Smooth muscle cell (in vitro differentiated cells): ENCODE data around the gene NEK1. TPM values are rescaled to one million over a fixed set of nuclear protein-coding genes. Genes with fewer than 3 reads are reported as not detected.

Experiments used
- DNase-seq: peaks from one replicate; lab custom pipeline; 2025; ENCODE audit not compliant: unreplicated experiment; lab: John Stamatoyannopoulos, UW
- H2AFZ ChIP-seq: fragments of 200-600 bp; sonication (generic); 2 replicates; pipeline ENCODE4 v1.6.0; 2016; ENCODE audit warnings: antibody characterized with exemption, low read depth, mild to moderate bottlenecking
- H3F3A ChIP-seq: fragments of 200-600 bp; sonication (generic); 2 replicates; pipeline ENCODE4 v1.6.0; 2017; ENCODE audit warnings: antibody characterized with exemption, low read depth
- H3K27ac ChIP-seq: fragments of 200-600 bp; sonication (generic); 2 replicates; pipeline ENCODE4 v1.5.1; 2016; ENCODE audit warnings: low read depth, mild to moderate bottlenecking
- H3K27me3 ChIP-seq: fragments of 200-600 bp; sonication (generic); 2 replicates; pipeline ENCODE4 v1.6.1; 2016; ENCODE audit warnings: low read depth, mild to moderate bottlenecking
- H3K36me3 ChIP-seq: fragments of 200-600 bp; sonication (generic); 2 replicates; pipeline ENCODE4 v1.5.1; 2016; ENCODE audit warnings: low read depth
- H3K4me1 ChIP-seq: fragments of 200-600 bp; sonication (generic); 2 replicates; pipeline ENCODE4 v1.5.1; 2016; ENCODE audit warnings: low read depth
- H3K4me2 ChIP-seq: fragments of 200-600 bp; sonication (generic); 2 replicates; pipeline ENCODE4 v1.6.0; 2016; ENCODE audit warnings: mild to moderate bottlenecking
- H3K4me3 ChIP-seq: fragments of 200-600 bp; sonication (generic); 2 replicates; pipeline ENCODE4 v1.5.1; 2016; ENCODE audit warnings: mild to moderate bottlenecking
- H3K79me2 ChIP-seq: fragments of 200-600 bp; sonication (generic); 2 replicates; pipeline ENCODE4 v1.6.0; 2016; ENCODE audit warnings: low read depth, mild to moderate bottlenecking
- H3K9ac ChIP-seq: fragments of 200-600 bp; sonication (generic); 2 replicates; pipeline ENCODE4 v1.6.0; 2016; ENCODE audit warnings: low read depth
- H3K9me3 ChIP-seq: fragments of 200-600 bp; sonication (generic); replicated peaks from 2 replicates; pipeline ENCODE4 v1.5.1; 2016; ENCODE audit warnings: low read depth
- H4K20me1 ChIP-seq: fragments of 200-600 bp; sonication (generic); 2 replicates; pipeline ENCODE4 v1.6.0; 2016; ENCODE audit warnings: low read depth
- CTCF ChIP-seq: fragments of 200-600 bp; sonication (generic); IDR thresholded peaks from 2 replicates; pipeline ENCODE4 v1.5.1; 2017; ENCODE audit warnings: borderline replicate concordance, mild to moderate bottlenecking, antibody characterized with exemption; ENCODE audit not compliant: insufficient read depth, poor library complexity, severe bottlenecking
- WGBS: methylation state at CpG from one replicate; pipeline ENCODE4 v1.1.7; 2016; ENCODE audit warnings: low lambda C conversion rate; 5-methylcytosine and 5-hydroxymethylcytosine counted together
- polyA plus RNA-seq: library from polyadenylated mRNA; unstranded; fragments of >200 nt; fragmentation: Nextera tagmentation; extraction: Ambion mirVana; gene quantifications from 2 replicates; pipeline ENCODE4 v1.2.1, GENCODE V29; 2016
- total RNA-seq: library from RNA; depleted of rRNA; stranded (reverse); fragments of >200 nt; gene quantifications from 2 replicates; pipeline ENCODE4 v1.2.3, GENCODE V29; 2014

Gene NEK1
- total and polyA plus RNA-seq, 2 experiments from 2014 or later = 10.5 to 11.8 TPM

GRCh38 chr4:169540774-169541173 lies 71.6 kb downstream of the NEK1 start:
- Histone ChIP-seq H4K20me1 (no peaks in the 10 kb centered on the region), H3K27me3 (no peaks in the 10 kb centered on the region), H3K36me3 (no peaks in the 10 kb centered on the region), H3K4me1 (no peaks in the 10 kb centered on the region), H3K4me3 (no peak overlapping the region), H3K4me2 (no peak overlapping the region), H3F3A (no peaks in the 10 kb centered on the region), H3K9me3 (no peaks in the 10 kb centered on the region), H3K79me2 (no peaks in the 10 kb centered on the region), H3K27ac (no peak overlapping the region), H3K9ac (no peak overlapping the region), H2AFZ (no peak overlapping the region)
- DNase-seq = no peak
- no peak for TF ChIP-seq CTCF

DNA sequence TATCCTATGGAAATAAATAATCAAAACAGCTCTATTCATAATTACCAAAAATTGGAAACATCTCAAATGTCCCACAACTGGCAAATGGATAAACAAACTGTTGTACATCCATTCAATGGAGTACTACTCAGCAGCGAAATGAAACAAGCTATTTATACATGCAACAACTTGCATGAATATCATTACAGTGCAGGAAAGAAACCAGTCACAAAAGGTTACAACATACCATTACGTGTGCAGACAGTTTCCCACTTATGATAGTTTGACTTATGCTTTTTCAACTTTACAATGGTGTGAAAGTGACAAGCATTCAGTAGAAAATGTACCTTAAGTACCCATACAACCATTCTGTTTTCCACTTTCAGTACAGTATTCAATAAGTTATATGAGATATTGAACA lies 82.3 kb downstream of the NEK1 start:
- H3K4me1 ChIP-seq = no peaks in the 10 kb centered on the region
- WGBS = 71% methylated on average over 2 of the region's 2 CpGs
- no peaks in the 10 kb centered on the region for H4K20me1 ChIP-seq
- H2AFZ ChIP-seq = no peak overlapping the region
- H3K4me2 ChIP-seq = no peak overlapping the region
- no peaks in the 10 kb centered on the region for H3K27me3 ChIP-seq
- no peak for TF ChIP-seq CTCF
- H3K79me2 ChIP-seq = no peaks in the 10 kb centered on the region
- no peak overlapping the region for H3K9ac ChIP-seq
- H3K4me3 ChIP-seq = no peak overlapping the region
- no peaks in the 10 kb centered on the region for H3F3A ChIP-seq
- no peak for DNase-seq
- peaks cover 4% of the 10 kb centered on the region for H3K36me3 ChIP-seq
- no peaks in the 10 kb centered on the region for H3K9me3 ChIP-seq
- H3K27ac ChIP-seq = no peak overlapping the region

DNA sequence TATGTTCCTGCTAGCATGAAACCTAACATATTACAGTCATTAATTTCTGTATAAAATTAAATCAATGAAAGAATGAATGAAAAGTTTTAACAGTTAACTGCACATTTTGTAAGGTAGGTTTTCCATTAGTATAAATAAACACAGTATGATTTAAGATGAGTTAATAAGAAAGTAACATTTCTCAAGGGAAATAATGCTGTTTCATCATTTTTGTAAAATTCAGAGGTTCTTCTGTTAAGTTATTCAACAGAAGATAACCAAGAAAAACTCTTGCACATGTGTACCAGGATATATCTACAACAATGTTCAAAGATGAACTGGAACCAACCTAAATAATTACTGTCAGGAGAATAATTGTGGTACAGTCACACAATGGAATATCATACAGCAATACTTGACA lies 88.6 kb downstream of the NEK1 start:
- Histone ChIP-seq H3K79me2 (no peaks in the 10 kb centered on the region), H3K4me2 (no peak overlapping the region), H3K36me3 (peaks cover 5% of the 10 kb centered on the region), H3K9ac (no peak overlapping the region), H3K4me1 (no peaks in the 10 kb centered on the region), H3K4me3 (no peak overlapping the region), H3K9me3 (no peaks in the 10 kb centered on the region), H3K27ac (no peak overlapping the region), H3F3A (no peaks in the 10 kb centered on the region), H3K27me3 (no peaks in the 10 kb centered on the region), H2AFZ (no peak overlapping the region), H4K20me1 (no peaks in the 10 kb centered on the region)
- no peak for TF ChIP-seq CTCF
- no peak for DNase-seq

DNA sequence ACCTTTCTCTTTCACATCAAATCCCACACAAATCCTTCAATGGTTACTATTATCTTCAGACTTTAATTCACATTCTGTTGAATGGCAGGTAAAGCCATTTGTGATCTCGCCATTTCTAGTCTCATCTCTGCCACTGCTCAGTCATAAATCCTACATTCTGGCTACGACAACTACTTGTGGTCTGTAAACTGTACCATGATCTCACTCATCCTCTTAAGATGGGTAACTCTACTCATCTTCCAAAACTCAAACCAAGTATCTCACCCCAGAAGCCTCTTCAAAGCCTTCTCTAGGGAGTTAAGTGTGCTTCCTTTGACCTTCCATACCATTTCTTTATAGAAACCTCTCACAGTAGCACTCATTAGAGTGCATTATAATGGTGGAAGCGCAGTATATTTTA lies 101.8 kb downstream of the NEK1 start:
- H3K4me3 ChIP-seq = no peak overlapping the region
- DNase-seq = no peak
- no peak overlapping the region for H3K27ac ChIP-seq
- no peak overlapping the region for H3K4me2 ChIP-seq
- no peak for TF ChIP-seq CTCF
- H3K27me3 ChIP-seq = no peaks in the 10 kb centered on the region
- H3K79me2 ChIP-seq = no peaks in the 10 kb centered on the region
- no peaks in the 10 kb centered on the region for H3K9me3 ChIP-seq
- no peak overlapping the region for H2AFZ ChIP-seq
- H3K36me3 ChIP-seq = peaks cover 1% of the 10 kb centered on the region
- H3K9ac ChIP-seq = no peak overlapping the region
- 95% methylated on average over 3 of the region's 3 CpGs for WGBS
- H3K4me1 ChIP-seq = no peaks in the 10 kb centered on the region
- no peaks in the 10 kb centered on the region for H3F3A ChIP-seq
- H4K20me1 ChIP-seq = no peaks in the 10 kb centered on the region
